AG04449 (cell line): ENCODE measurements around the gene LAMB4.
A peak's percentile ranks its signal among the peaks of the same experiment; 100 is the strongest.

Source experiments
- CTCF ChIA-PET: fragments of 350-600 bp; formaldehyde crosslinking; extraction: SDS; loops from one replicate; lab custom pipeline; 2021; ENCODE audit warnings: antibody characterized with exemption; lab: Yijun Ruan, JAX
- POLR2A ChIA-PET: fragments of 400-600, 350-600 bp; formaldehyde crosslinking; extraction: SDS; loops from one replicate; lab custom pipeline; 2020; ENCODE audit warnings: antibody characterized with exemption, inconsistent platforms; lab: Yijun Ruan, JAX
- DNase-seq: peaks from one replicate; pipeline ENCODE4 v3.0.0-alpha.2; 2010; ENCODE audit warnings: low read depth, low spot score
- H3K4me3 ChIP-seq: 2 replicates; pipeline ENCODE4 v1.5.1; 2011; ENCODE audit warnings: low read depth, mild to moderate bottlenecking, control low read depth, low read length
- CTCF ChIP-seq: IDR thresholded peaks from one replicate; pipeline ENCODE4 v1.5.1; 2011; ENCODE audit warnings: mild to moderate bottlenecking, moderate library complexity, low read length, control low read depth, inconsistent platforms; ENCODE audit not compliant: insufficient read depth; ENCODE audit errors: missing control alignments

The LAMB4 gene

DNA sequence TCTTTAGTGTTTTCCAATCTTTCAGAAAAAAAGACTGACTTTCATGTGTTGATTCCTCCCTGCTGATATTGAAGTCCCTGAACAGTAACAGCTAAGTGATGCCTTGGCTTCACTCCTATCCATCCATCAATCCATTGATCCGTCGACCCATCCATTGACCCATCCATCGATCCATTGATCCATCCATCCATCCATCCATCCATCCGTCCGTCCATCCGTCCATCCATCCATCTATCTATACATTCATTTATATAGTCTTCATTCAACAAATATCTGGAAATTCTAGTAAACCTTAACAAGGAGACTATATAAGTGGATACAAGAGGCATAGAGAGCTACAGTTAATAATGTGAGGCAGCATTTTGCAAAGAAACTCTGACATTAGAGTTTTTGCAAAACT is 105.6 kb downstream of the LAMB4 start:
- H3K4me3 ChIP-seq = no peak overlapping the region
- ChIA-PET CTCF (interaction anchor here (5.5 kb wide), 1 partner anchor 8 kb away, joined by 29 read pairs; no protein-coding TSS in a partner anchor), POLR2A (interaction anchor here (1.1 kb wide), 1 partner anchor 70 kb away, joined by 3 read pairs; no protein-coding TSS in a partner anchor)
- no peak for TF ChIP-seq CTCF
- no peak for DNase-seq

GRCh38 chr7:108020585-108020984 is 109.6 kb downstream of the LAMB4 start:
- H3K4me3 ChIP-seq = no peak overlapping the region
- DNase-seq = no peak
- ChIA-PET CTCF (no interaction called here), POLR2A (no interaction called here)
- no peak for TF ChIP-seq CTCF

DNA sequence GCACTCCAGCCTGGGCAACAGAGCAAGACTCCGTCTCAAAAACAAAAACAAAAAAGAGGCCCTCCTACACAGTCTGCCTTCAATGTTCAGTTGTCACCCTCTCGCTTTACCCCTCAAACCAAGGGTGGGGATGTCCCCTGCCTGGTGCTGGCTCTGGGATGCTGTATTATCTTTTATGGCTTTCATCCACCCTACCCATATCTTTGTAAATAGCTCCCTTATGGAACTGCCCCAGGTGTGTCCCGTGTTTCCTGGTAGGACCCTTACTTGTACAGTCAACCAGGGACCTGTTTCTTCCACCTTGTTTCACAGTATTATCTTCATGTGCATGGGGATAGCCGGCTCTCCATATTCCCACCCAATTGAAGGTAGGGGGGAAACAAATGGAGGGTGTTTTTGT is 111.5 kb downstream of the LAMB4 start:
- DNase-seq = no peak
- H3K4me3 ChIP-seq = no peak overlapping the region
- TF ChIP-seq CTCF = no peak
- ChIA-PET CTCF (interaction anchor here (1.4 to 5.6 kb wide), 3 partner anchors 19 to 127 kb away, joined by 4 to 29 read pairs (median 4); no protein-coding TSS in a partner anchor), POLR2A (no interaction called here)

- no peak for DNase-seq
- ChIA-PET POLR2A (no interaction called here), CTCF (interaction anchor here (1.1 to 5.6 kb wide), 6 partner anchors 9 to 128 kb away, joined by 3 to 29 read pairs (median 8); no protein-coding TSS in a partner anchor)
- no peak for TF ChIP-seq CTCF
- H3K4me3 ChIP-seq = no peak overlapping the region
Measured at GRCh38 chr7:108017776-108018151, 112.4 kb downstream of the LAMB4 start.

DNA sequence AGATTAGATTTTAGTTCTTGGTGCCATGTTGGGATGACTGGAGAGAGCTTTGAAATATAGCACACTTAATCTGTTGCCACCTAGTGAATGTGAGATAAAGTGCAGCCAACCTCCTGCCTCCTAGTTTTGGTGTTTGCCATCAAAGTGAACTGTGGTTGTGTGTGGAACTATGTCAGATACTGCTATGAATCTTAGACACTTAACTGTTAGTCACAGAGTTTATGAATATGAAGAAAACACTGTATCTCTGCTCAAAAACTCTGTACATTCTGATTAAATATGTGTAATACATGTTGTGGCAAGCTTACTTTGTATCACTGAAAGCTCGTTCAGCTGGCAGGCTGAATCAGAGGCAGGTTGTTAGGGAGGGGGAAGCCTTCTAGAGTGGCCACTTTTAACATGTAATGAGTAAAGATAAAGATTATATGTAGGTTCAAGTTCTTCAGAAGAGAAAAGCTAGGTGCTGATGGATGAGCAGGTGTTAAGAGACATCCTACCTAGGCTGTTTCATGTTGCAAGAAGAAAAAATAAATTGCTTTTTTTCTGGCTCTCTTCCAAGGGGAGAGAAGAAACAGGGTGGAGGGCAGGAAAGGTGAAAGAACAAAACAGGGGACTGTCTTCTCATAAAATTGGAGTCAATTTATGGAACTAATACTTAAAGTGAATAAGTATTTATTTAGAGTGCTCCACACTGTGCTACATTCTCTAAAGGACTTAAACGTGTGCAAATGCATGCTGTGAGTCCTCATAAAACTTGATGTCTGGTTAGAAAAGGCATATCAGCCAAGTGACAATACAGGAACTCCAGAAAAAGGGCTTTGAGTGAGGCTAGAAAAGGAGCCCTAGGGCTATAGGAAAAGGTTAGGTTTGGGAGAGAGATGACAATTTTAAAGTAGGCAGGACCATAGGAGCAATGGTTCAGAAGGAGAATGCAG is 113.1 kb downstream of the LAMB4 start:
- POLR2A ChIA-PET = interaction anchor here (1.3 to 2.4 kb wide), 2 partner anchors 22 to 62 kb away, joined by 4 to 5 read pairs; no protein-coding TSS in a partner anchor
- no peak for DNase-seq
- TF ChIP-seq CTCF = peak; percentile 40
- no peak overlapping the region for H3K4me3 ChIP-seq
- CTCF ChIA-PET = interaction anchor here (0.7 to 5.6 kb wide), 15 partner anchors 9 to 129 kb away, joined by 3 to 32 read pairs (median 4); partner anchors contain the start of gene LAMB1

DNA sequence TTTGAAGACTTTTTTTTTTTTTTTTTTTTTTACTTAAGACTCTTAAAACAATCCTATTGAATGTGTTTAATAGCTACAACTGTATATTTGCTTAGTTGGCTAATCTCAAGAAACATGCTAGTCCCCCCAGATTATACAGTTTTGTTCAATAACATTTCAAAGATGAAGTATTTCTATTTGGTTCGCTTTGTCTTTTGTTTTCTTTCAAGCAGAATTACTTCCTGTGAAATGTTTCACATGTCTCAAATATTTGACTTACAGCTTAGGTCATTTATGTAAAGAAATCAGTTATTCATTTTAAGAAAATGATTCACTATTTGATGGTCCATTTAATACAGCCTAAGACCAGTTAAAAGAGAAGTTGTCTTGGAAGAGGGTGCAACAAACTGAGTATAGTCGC is 114.4 kb downstream of the LAMB4 start:
- POLR2A ChIA-PET = interaction anchor here (1.4 to 2.8 kb wide), 3 partner anchors 12 to 64 kb away, joined by 5 to 12 read pairs (median 6); partner anchors contain the start of gene LAMB1
- CTCF ChIA-PET = interaction anchor here (0.5 to 5.6 kb wide), 7 partner anchors 11 to 1909 kb away, joined by 3 to 32 read pairs (median 6); partner anchors contain the start of gene LAMB1
- no peak for DNase-seq
- H3K4me3 ChIP-seq = no peak overlapping the region
- TF ChIP-seq CTCF = no peak
